Central memory CD4-positive, alpha-beta T cell (primary cell): Measurements from ENCODE around the gene CYP2R1.

Experiments
- DNase-seq: peaks from one replicate; pipeline ENCODE4 v3.0.0; 2022
- total RNA-seq, 3 experiments: gene quantifications; one replicate each; lab custom pipeline; 2026; lab: John Stamatoyannopoulos, UW

Gene CYP2R1
- total RNA-seq, result 9.5 to 28.8 (median 20.8) reads per million in 3 experiments

- DNase-seq, result peak; percentile 88
These were observed at the start of gene CYP2R1 for GRCh38 chr11:14892036-14892556. CYP2R1 (minus strand) TSS chr11:14892231; CDS start chr11:14892205, 26 bp downstream.

- DNase-seq, result no peak
These were observed 46.9 kb upstream of the CYP2R1 start for GRCh38 chr11:14938936-14939335.

GRCh38 chr11:14934641-14935351, 42.8 kb upstream of the CYP2R1 start:
- no peak for DNase-seq

- DNase-seq, result no peak
These were observed 40.4 kb upstream of the CYP2R1 start for GRCh38 chr11:14932447-14932846.

- DNase-seq, result no peak
These were observed 38.3 kb upstream of the CYP2R1 start for GRCh38 chr11:14930369-14930768.

- DNase-seq, result no peak
These were observed 35.1 kb upstream of the CYP2R1 start for GRCh38 chr11:14927146-14927545.

GRCh38 chr11:14924318-14924717, 32.3 kb upstream of the CYP2R1 start:
- no peak for DNase-seq

- no peak for DNase-seq
These were observed 24.4 kb upstream of the CYP2R1 start for GRCh38 chr11:14916403-14916802.

GRCh38 chr11:14914536-14914935, 22.5 kb upstream of the CYP2R1 start:
- DNase-seq, result no peak

GRCh38 chr11:14908214-14908880, 16.3 kb upstream of the CYP2R1 start:
- no peak for DNase-seq

GRCh38 chr11:14907411-14908213, 15.6 kb upstream of the CYP2R1 start:
- DNase-seq, result peak; percentile 71

GRCh38 chr11:14906993-14907392, 15.0 kb upstream of the CYP2R1 start:
- no peak for DNase-seq

GRCh38 chr11:14906578-14906977, 14.5 kb upstream of the CYP2R1 start:
- no peak for DNase-seq

GRCh38 chr11:14905104-14906033, 13.3 kb upstream of the CYP2R1 start:
- DNase-seq, result peak; percentile 78

- DNase-seq, result peak; percentile 63
These were observed 12.7 kb upstream of the CYP2R1 start for GRCh38 chr11:14904745-14905103.

GRCh38 chr11:14902650-14903350, 10.8 kb upstream of the CYP2R1 start:
- no peak for DNase-seq

- DNase-seq, result no peak
These were observed 6.9 kb upstream of the CYP2R1 start for GRCh38 chr11:14898906-14899305.

GRCh38 chr11:14898355-14898754, 6.3 kb upstream of the CYP2R1 start:
- DNase-seq, result no peak

- DNase-seq, result no peak
These were observed 2.9 kb upstream of the CYP2R1 start for GRCh38 chr11:14894657-14895598.

- DNase-seq, result no peak
These were observed 546 bp upstream of the CYP2R1 start for GRCh38 chr11:14892577-14892976.
